Measurements from ENCODE around the gene SH3BP2. TPM values are rescaled to one million over a fixed set of nuclear protein-coding genes. Genes with fewer than 3 reads are reported as not detected.
A peak's percentile ranks its signal among the peaks of the same experiment; 100 is the strongest.
"Not testable (repeated sequence)": the region's sequence is repeated elsewhere in the genome, so short reads cannot be mapped to it uniquely, and the experiment has no call there.

Gene SH3BP2
- total RNA-seq, 1 donor from 2014 or later: 85.3 TPM

GRCh38 chr4:2767046-2767704 is 25.7 kb upstream of the SH3BP2 start:
- H3K9me3 Mint-ChIP-seq (ENCODE audit: unreplicated experiment): peaks cover 8% of the 10 kb centered on the region
- TF ChIP-seq CTCF (IDR thresholded peaks at IDR 0.05; ENCODE audit: partially characterized antibody, unreplicated experiment): no peak
- peaks cover 3% of the 10 kb centered on the region for H3K27me3 Mint-ChIP-seq (ENCODE audit: unreplicated experiment)
- no peaks in the 10 kb centered on the region for H3K36me3 Mint-ChIP-seq (ENCODE audit: unreplicated experiment)
- H3K27ac Mint-ChIP-seq (ENCODE audit: unreplicated experiment): peak overlapping the region; percentile 14
- no peak overlapping the region for H3K4me3 Mint-ChIP-seq (ENCODE audit: unreplicated experiment)
- H3K4me1 Mint-ChIP-seq (ENCODE audit: low read depth, unreplicated experiment): no peaks in the 10 kb centered on the region
- DNase-seq: no peak

GRCh38 chr4:2767705-2768074 is 25.2 kb upstream of the SH3BP2 start:
- Mint-ChIP-seq H3K27ac (ENCODE audit: unreplicated experiment) (no peak overlapping the region), H3K4me1 (ENCODE audit: low read depth, unreplicated experiment) (no peaks in the 10 kb centered on the region), H3K4me3 (ENCODE audit: unreplicated experiment) (no peak overlapping the region), H3K27me3 (ENCODE audit: unreplicated experiment) (peaks cover 3% of the 10 kb centered on the region), H3K9me3 (ENCODE audit: unreplicated experiment) (peaks cover 3% of the 10 kb centered on the region), H3K36me3 (ENCODE audit: unreplicated experiment) (no peaks in the 10 kb centered on the region)
- no peak for TF ChIP-seq CTCF (IDR thresholded peaks at IDR 0.05; ENCODE audit: partially characterized antibody, unreplicated experiment)
- no peak for DNase-seq

- Mint-ChIP-seq H3K4me3 (ENCODE audit: unreplicated experiment) (no peak overlapping the region), H3K9me3 (ENCODE audit: unreplicated experiment) (peaks cover 3% of the 10 kb centered on the region), H3K4me1 (ENCODE audit: low read depth, unreplicated experiment) (no peaks in the 10 kb centered on the region), H3K27me3 (ENCODE audit: unreplicated experiment) (peaks cover 3% of the 10 kb centered on the region), H3K27ac (ENCODE audit: unreplicated experiment) (no peak overlapping the region), H3K36me3 (ENCODE audit: unreplicated experiment) (no peaks in the 10 kb centered on the region)
- no peak for TF ChIP-seq CTCF (IDR thresholded peaks at IDR 0.05; ENCODE audit: partially characterized antibody, unreplicated experiment)
- DNase-seq: no peak
Measured at GRCh38 chr4:2768124-2768523, 24.8 kb upstream of the SH3BP2 start.

GRCh38 chr4:2768921-2769336 is 24.0 kb upstream of the SH3BP2 start:
- Mint-ChIP-seq H3K4me1 (ENCODE audit: low read depth, unreplicated experiment) (no peaks in the 10 kb centered on the region), H3K27ac (ENCODE audit: unreplicated experiment) (peak overlapping the region; percentile 22), H3K4me3 (ENCODE audit: unreplicated experiment) (no peak overlapping the region), H3K36me3 (ENCODE audit: unreplicated experiment) (no peaks in the 10 kb centered on the region), H3K9me3 (ENCODE audit: unreplicated experiment) (peaks cover 3% of the 10 kb centered on the region), H3K27me3 (ENCODE audit: unreplicated experiment) (peaks cover 3% of the 10 kb centered on the region)
- DNase-seq: no peak
- no peak for TF ChIP-seq CTCF (IDR thresholded peaks at IDR 0.05; ENCODE audit: partially characterized antibody, unreplicated experiment)

GRCh38 chr4:2771264-2771663 is 21.6 kb upstream of the SH3BP2 start:
- Mint-ChIP-seq H3K9me3 (ENCODE audit: unreplicated experiment) (peaks cover 3% of the 10 kb centered on the region), H3K4me1 (ENCODE audit: low read depth, unreplicated experiment) (no peaks in the 10 kb centered on the region), H3K36me3 (ENCODE audit: unreplicated experiment) (no peaks in the 10 kb centered on the region), H3K27me3 (ENCODE audit: unreplicated experiment) (no peaks in the 10 kb centered on the region), H3K27ac (ENCODE audit: unreplicated experiment) (no peak overlapping the region), H3K4me3 (ENCODE audit: unreplicated experiment) (no peak overlapping the region)
- TF ChIP-seq CTCF (IDR thresholded peaks at IDR 0.05; ENCODE audit: partially characterized antibody, unreplicated experiment): no peak
- no peak for DNase-seq

GRCh38 chr4:2780643-2781042 is 12.2 kb upstream of the SH3BP2 start:
- H3K4me1 Mint-ChIP-seq (ENCODE audit: low read depth, unreplicated experiment); H3K9me3 Mint-ChIP-seq (ENCODE audit: unreplicated experiment); H3K27me3 Mint-ChIP-seq (ENCODE audit: unreplicated experiment); H3K4me3 Mint-ChIP-seq (ENCODE audit: unreplicated experiment); H3K27ac Mint-ChIP-seq (ENCODE audit: unreplicated experiment); H3K36me3 Mint-ChIP-seq (ENCODE audit: unreplicated experiment); DNase-seq: not testable (repeated sequence)
